HuH-7.5 (cell line): ENCODE measurements around the gene SCFD1.

Experiments used
- DNase-seq: peaks from one replicate; pipeline ENCODE4 v3.0.0; 2011; ENCODE audit warnings: low spot score

Gene SCFD1

DNA sequence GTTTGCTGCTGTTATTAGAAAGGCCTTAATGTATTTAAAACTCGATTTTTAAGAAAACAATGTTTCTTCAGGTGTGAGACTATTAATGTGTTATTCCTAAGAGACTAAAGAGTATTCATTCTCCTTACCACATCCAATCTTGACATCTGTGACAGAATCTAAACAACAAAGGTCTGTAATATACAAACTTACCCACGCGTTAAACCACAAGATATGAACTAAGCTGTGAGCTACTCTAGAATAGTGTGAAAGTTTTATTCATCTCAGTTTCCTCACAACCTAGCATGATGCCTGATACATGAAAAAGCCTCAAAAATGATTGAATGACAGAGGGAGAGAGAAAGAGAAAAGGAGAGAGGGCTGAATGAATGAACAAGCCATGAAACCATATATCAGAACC lies 135.0 kb downstream of the SCFD1 start:
- DNase-seq, result no peak

DNA sequence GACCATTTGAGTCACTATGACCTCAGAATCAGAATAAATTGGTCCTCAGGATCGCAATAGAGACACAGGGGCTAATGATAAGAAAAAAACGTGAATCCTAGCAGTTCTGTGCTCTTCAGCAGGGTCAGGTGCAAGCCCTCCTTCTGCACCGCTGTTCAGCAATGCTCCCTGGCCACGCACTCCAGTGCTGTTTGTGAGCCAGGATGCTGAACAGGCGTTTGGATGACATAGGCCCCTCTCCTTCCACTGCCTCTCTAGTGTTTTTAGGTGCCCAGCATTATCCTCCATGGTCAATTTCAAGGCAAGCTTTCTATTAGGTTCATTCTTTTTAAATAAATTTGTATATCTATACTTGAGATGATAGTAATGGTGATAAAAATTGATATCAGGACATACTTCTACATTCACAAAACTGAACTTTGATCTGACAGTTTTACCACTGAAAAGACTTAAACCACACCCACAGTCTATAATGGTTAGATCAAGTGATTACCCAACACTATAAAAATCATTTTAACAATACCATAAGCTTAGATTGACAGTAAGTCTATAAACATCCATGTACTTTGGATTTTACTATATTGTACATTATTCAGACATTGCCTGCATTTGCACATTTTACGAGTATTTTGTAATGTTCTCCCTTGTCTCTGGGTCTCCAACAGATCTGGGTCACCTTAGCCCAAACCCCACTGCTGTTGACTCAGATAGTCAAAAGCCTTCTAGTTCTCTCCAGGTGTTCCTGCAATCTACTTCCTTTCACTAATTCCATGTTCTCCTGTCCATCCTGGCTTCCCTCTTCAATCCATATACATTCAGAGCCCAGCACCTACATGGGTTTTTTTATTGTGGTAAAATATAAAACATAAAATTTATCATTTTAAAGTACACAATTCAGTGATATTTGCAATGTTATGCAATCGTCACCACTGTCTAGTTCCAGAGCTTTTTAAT lies 137.3 kb downstream of the SCFD1 start:
- no peak for DNase-seq

DNA sequence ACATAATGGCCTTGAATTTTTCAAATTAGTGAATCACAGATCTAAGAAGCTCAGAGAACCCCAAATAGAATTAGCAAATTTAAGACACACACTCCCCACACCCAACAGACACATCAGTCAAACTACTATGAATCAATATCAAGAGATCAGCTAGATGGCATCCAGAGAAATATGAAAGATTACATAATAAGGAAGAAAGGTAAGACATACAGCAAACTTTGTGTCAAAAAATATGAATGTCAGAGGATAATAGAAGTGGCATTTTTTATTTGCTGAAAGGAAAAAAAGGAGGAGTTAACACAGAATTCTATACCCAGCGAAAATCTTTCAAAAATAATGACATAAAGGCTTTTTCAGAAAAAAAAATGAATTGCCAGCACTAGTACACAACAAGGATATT lies 141.8 kb downstream of the SCFD1 start:
- no peak for DNase-seq

DNA sequence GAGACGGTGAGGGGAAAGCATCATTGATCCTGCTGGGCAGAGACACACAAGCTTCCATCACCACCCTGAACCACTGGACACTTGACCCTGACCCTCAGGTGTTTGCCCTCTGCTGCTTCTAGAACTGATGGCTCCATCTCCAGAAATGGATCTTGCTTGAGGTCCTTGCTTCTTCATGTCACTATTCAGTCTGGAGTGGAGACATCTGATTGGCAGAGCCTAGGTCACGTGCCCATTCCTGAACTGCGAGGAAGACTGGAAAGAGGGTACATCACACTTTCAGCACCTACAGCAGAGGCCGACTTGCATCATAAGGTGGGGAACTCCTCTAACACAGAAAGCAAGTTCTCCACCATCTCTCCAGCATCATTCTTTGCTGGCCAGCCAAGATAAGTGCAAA lies 145.5 kb downstream of the SCFD1 start:
- DNase-seq, result no peak

DNA sequence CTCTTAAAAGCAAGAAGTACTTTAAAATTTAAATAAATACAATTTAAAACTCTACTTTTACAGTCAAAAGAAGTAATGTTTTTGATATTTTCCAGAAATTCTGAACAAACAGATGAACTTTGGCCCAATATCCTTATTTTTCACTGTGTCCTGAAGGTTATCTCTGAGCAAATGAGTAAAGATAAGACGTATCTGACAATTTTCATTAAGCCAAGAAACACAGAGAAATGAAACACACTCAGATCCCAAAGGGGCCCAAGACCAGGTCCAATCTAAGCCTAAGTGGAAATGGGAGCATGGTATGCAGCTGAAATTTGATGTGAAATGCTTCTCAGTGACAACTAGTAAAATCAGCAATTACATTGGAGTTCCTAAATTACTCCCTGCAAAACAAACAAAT lies 146.7 kb downstream of the SCFD1 start:
- no peak for DNase-seq

DNA sequence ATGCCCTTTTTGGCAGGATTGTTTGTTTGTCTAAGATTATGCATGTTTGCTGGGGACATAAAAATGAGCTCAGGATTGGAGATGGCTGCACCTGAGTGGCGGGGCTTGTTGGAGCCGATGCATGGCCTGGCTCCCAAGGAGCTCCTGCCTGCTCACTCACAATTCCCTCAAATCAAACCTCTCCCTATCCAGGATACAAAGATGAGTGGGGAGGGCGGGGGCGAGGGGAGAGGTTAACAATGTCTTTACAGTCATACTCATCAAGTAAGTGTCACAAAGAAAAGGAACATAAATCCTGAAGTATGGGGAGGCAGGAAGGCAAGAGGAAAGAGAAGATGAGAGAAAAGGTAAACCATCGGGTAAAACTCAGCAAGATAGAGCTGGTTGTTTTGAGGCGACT lies 148.3 kb downstream of the SCFD1 start:
- no peak for DNase-seq

DNA sequence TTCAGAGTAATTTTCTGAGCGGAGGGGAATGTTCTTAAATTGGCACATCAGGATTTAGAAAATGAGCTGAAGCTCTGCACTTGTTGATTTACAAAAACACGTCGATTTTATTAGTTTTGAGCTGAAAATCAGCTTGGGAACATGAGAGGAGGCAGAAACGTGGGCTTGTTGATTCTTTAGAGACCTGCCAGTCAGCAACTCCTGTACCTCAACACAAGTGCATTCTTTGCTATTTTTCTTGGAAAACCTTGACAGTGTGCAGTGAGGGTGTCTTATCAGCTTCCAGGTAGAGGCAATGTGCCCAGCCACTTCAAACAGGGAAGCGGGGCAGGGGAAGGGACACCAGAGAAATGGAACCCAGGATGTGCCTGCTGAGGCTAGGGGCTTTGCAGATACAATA lies 149.5 kb downstream of the SCFD1 start:
- DNase-seq, result no peak

DNA sequence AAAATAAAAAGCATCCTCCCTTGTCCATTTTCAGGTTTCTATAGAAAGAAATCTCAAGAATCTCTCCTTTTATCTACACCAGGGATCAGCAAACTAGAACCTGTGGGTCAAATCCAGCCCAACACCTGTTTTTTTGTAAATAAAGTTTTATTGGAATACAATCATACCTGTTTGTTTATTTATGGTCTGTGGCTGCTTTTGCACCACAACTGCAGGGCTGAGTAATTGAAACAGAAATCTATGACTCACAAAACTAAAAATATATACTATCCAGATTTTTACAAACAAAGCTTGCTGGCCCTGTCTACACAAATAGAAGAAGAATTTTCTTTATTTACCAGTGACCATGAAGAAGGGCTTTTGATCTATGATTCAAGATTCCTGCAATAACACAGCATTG lies 157.1 kb downstream of the SCFD1 start:
- no peak for DNase-seq
